SK-N-SH (cell line): ENCODE data around the gene VAMP7. TPM values are rescaled to one million over a fixed set of nuclear protein-coding genes. Genes with fewer than 3 reads are reported as not detected.

Source experiments
- CTCF ChIA-PET: fragments of 300-600, 350-600 bp; formaldehyde crosslinking; extraction: SDS; loops from one replicate; lab custom pipeline; 2021; lab: Yijun Ruan, JAX
- POLR2A ChIA-PET: fragments of 350-600 bp; sonication (Branson Sonifier 250); formaldehyde crosslinking; extraction: SDS; loops from one replicate; lab custom pipeline; 2020; ENCODE audit warnings: antibody characterized with exemption, inconsistent platforms; lab: Yijun Ruan, JAX
- DNase-seq: peaks from one replicate; pipeline ENCODE4 v3.0.0; 2012
- H2AFZ ChIP-seq: fragments of 200-600 bp; sonication (generic); 2 replicates; pipeline ENCODE4 v1.8.1; 2016; ENCODE audit warnings: antibody characterized with exemption, mild to moderate bottlenecking, low read depth
- H3F3A ChIP-seq: fragments of 200-600 bp; sonication (generic); replicated peaks from 2 replicates; pipeline ENCODE3; 2016; ENCODE audit warnings: antibody characterized with exemption, mild to moderate bottlenecking; ENCODE audit not compliant: insufficient read depth
- H3K27ac ChIP-seq, 2 experiments: fragments of 200-500 bp in 1 of 2; fragments of 200-600 bp in 1 of 2; sonication (Bioruptor generic) in 1 of 2; sonication (generic), shearing (Covaris generic) in 1 of 2; 2 replicates each; pipeline versions ENCODE4 v1.5.1 to v1.6.1; 2014 to 2016; ENCODE audit warnings: low read depth in 2 of 2, inconsistent platforms in 1 of 2, low read length in 1 of 2, mild to moderate bottlenecking in 1 of 2, mixed read lengths in 1 of 2
- H3K27me3 ChIP-seq: fragments of 200-600 bp; sonication (generic), shearing (Covaris generic); 2 replicates; pipeline ENCODE4 v1.6.1; 2016; ENCODE audit warnings: mixed run types; ENCODE audit not compliant: insufficient read depth
- H3K36me3 ChIP-seq, 2 experiments: fragments of 200-500 bp in 1 of 2; fragments of 200-600 bp in 1 of 2; sonication (Bioruptor generic) in 1 of 2; sonication (generic) in 1 of 2; replicated peaks in 1 of 2; 2 replicates each; pipeline versions ENCODE3 to v1.5.1; 2014 to 2016; ENCODE audit warnings: low read length in 1 of 2, mild to moderate bottlenecking in 1 of 2; ENCODE audit not compliant: insufficient read depth in 2 of 2, control insufficient read depth in 1 of 2
- H3K4me1 ChIP-seq, 2 experiments: fragments of 200-500 bp in 1 of 2; fragments of 200-600 bp in 1 of 2; sonication (Bioruptor generic) in 1 of 2; sonication (generic), shearing (Covaris generic) in 1 of 2; 2 replicates each; pipeline versions ENCODE4 v1.5.1 to v1.6.1; 2014 to 2016; ENCODE audit warnings: low read depth in 1 of 2, low read length in 1 of 2, mixed run types in 1 of 2; ENCODE audit not compliant: insufficient read depth in 2 of 2, control insufficient read depth in 1 of 2
- H3K4me2 ChIP-seq: fragments of 200-600 bp; sonication (generic), shearing (Covaris generic); 2 replicates; pipeline ENCODE4 v1.6.1; 2017; ENCODE audit warnings: mixed run types
- H3K4me3 ChIP-seq, 2 experiments: fragments of 200-500 bp in 1 of 2; fragments of 200-600 bp in 1 of 2; sonication (Bioruptor generic) in 1 of 2; sonication (generic), shearing (Covaris generic) in 1 of 2; 2 replicates each; pipeline versions ENCODE4 v1.5.1 to v1.8.1; 2014 to 2016; ENCODE audit warnings: low read depth in 2 of 2, inconsistent platforms in 1 of 2, low read length in 1 of 2, mild to moderate bottlenecking in 1 of 2, mixed read lengths in 1 of 2, moderate library complexity in 1 of 2
- H3K79me2 ChIP-seq: fragments of 200-600 bp; sonication (generic); 2 replicates; pipeline ENCODE4 v1.8.1; 2017; ENCODE audit warnings: mild to moderate bottlenecking; ENCODE audit not compliant: insufficient read depth
- H3K9ac ChIP-seq: fragments of 200-600 bp; sonication (generic); 2 replicates; pipeline ENCODE4 v1.6.1; 2017; ENCODE audit warnings: mixed run types
- H3K9me2 ChIP-seq: fragments of 200-600 bp; sonication (generic); 2 replicates; pipeline ENCODE4 v1.6.1; 2017; ENCODE audit warnings: mixed run types
- H3K9me3 ChIP-seq: fragments of 200-600 bp; sonication (generic); 2 replicates; pipeline ENCODE4 v1.6.1; 2017; ENCODE audit warnings: mixed run types, mild to moderate bottlenecking, moderate library complexity
- H4K20me1 ChIP-seq: fragments of 200-600 bp; sonication (generic); 2 replicates; pipeline ENCODE4 v1.6.1; 2017; ENCODE audit warnings: mild to moderate bottlenecking, mixed run types; ENCODE audit not compliant: insufficient read depth
- CHD2 ChIP-seq: fragments of 150-350 bp; IDR thresholded peaks from 2 replicates; pipeline ENCODE4 v1.6.1; 2018; ENCODE audit warnings: low read length; ENCODE audit not compliant: partially characterized antibody
- FOXM1 ChIP-seq: IDR thresholded peaks from 2 replicates; pipeline ENCODE4 v1.4.0; 2012; ENCODE audit warnings: low read depth, mild to moderate bottlenecking
- GABPA ChIP-seq: IDR thresholded peaks from 2 replicates; pipeline ENCODE4 v1.4.0; 2012; ENCODE audit warnings: low read depth, mild to moderate bottlenecking
- JUND ChIP-seq: IDR thresholded peaks from 2 replicates; pipeline ENCODE4 v1.4.0; 2012
- MEF2A ChIP-seq: IDR thresholded peaks from 2 replicates; pipeline ENCODE4 v1.4.0; 2012; ENCODE audit warnings: low read depth, borderline replicate concordance
- NRF1 ChIP-seq: IDR thresholded peaks from 2 replicates; pipeline ENCODE4 v1.6.1; 2012; ENCODE audit warnings: low read depth, mild to moderate bottlenecking, low read length
- RAD21 ChIP-seq: IDR thresholded peaks from 2 replicates; pipeline ENCODE4 v1.6.1; 2012; ENCODE audit warnings: mild to moderate bottlenecking, low read length
- RCOR1 ChIP-seq: fragments of 150-350 bp; IDR thresholded peaks from 2 replicates; pipeline ENCODE4 v1.6.1; 2017; ENCODE audit warnings: antibody characterized with exemption, low read length
- RFX5 ChIP-seq: IDR thresholded peaks from 2 replicates; pipeline ENCODE4 v1.6.1; 2012; ENCODE audit warnings: mild to moderate bottlenecking, improper control_type of control experiment, low read length
- SMC3 ChIP-seq: IDR thresholded peaks from 2 replicates; pipeline ENCODE4 v1.6.1; 2012; ENCODE audit warnings: low read depth, low read length, improper control_type of control experiment
- WGBS: methylation state at CpG from one replicate; pipeline ENCODE4 v1.1.6; 2017; ENCODE audit warnings: low lambda C conversion rate; 5-methylcytosine and 5-hydroxymethylcytosine counted together
- polyA plus RNA-seq, 3 experiments: library from polyadenylated mRNA; depleted of rRNA; stranded (reverse); fragments of >200 nt; gene quantifications; 2 replicates each; pipeline ENCODE4 v1.2.3, GENCODE V29; 2012
- TF ChIP-seq, protein P1 (sequence below): IDR thresholded peaks from 2 replicates; pipeline ENCODE4 v1.6.1; 2012; ENCODE audit warnings: mild to moderate bottlenecking, low read depth, low read length, moderate library complexity
- TF ChIP-seq, protein P2 (sequence below): fragments of 200-600 bp; sonication (generic); IDR thresholded peaks from 2 replicates; pipeline ENCODE4 v1.6.1; 2017; ENCODE audit warnings: antibody characterized with exemption, mild to moderate bottlenecking, moderate library complexity
- TF ChIP-seq, protein P3 (sequence below): IDR thresholded peaks from 2 replicates; pipeline ENCODE4 v1.4.0; 2012; ENCODE audit warnings: low read depth, borderline replicate concordance
- TF ChIP-seq, protein P4 (sequence below): IDR thresholded peaks from 2 replicates; pipeline ENCODE4; 2012

Gene VAMP7
- polyA plus RNA-seq, 1 of the 3 experiments (the other 2 are of a cell fraction) = 23.9 TPM

DNA sequence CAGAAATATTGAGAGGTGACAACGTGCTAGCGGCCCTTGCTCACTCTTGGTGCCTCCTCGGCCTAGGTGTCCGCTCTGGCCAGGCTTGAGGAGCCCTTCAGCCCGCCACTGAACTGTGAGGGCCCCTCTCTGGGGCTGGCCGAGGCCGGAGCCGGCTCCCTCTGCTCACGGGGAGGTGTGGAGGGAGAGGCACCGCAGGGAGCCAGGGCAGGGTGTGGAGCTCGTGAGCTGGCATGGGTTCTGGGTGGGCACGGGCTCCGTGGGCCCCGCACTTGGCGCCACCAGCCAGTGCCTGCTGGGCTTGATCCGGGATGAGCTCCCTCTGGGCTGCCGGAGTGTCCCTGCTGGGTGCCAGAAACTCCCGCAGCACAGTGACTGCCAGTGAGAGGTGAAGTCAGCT, 16.0 kb upstream of the VAMP7 start:
- no peaks in the 10 kb centered on the region for H3F3A ChIP-seq
- no peaks in the 10 kb centered on the region for H4K20me1 ChIP-seq
- TF ChIP-seq GABPA = no peak
- TF ChIP-seq SMC3 = no peak
- no peak for TF ChIP-seq RCOR1
- TF ChIP-seq RAD21 = no peak
- no peak for TF ChIP-seq MEF2A
- TF ChIP-seq, protein P1, sequence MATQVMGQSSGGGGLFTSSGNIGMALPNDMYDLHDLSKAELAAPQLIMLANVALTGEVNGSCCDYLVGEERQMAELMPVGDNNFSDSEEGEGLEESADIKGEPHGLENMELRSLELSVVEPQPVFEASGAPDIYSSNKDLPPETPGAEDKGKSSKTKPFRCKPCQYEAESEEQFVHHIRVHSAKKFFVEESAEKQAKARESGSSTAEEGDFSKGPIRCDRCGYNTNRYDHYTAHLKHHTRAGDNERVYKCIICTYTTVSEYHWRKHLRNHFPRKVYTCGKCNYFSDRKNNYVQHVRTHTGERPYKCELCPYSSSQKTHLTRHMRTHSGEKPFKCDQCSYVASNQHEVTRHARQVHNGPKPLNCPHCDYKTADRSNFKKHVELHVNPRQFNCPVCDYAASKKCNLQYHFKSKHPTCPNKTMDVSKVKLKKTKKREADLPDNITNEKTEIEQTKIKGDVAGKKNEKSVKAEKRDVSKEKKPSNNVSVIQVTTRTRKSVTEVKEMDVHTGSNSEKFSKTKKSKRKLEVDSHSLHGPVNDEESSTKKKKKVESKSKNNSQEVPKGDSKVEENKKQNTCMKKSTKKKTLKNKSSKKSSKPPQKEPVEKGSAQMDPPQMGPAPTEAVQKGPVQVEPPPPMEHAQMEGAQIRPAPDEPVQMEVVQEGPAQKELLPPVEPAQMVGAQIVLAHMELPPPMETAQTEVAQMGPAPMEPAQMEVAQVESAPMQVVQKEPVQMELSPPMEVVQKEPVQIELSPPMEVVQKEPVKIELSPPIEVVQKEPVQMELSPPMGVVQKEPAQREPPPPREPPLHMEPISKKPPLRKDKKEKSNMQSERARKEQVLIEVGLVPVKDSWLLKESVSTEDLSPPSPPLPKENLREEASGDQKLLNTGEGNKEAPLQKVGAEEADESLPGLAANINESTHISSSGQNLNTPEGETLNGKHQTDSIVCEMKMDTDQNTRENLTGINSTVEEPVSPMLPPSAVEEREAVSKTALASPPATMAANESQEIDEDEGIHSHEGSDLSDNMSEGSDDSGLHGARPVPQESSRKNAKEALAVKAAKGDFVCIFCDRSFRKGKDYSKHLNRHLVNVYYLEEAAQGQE = no peak
- TF ChIP-seq, protein P2, sequence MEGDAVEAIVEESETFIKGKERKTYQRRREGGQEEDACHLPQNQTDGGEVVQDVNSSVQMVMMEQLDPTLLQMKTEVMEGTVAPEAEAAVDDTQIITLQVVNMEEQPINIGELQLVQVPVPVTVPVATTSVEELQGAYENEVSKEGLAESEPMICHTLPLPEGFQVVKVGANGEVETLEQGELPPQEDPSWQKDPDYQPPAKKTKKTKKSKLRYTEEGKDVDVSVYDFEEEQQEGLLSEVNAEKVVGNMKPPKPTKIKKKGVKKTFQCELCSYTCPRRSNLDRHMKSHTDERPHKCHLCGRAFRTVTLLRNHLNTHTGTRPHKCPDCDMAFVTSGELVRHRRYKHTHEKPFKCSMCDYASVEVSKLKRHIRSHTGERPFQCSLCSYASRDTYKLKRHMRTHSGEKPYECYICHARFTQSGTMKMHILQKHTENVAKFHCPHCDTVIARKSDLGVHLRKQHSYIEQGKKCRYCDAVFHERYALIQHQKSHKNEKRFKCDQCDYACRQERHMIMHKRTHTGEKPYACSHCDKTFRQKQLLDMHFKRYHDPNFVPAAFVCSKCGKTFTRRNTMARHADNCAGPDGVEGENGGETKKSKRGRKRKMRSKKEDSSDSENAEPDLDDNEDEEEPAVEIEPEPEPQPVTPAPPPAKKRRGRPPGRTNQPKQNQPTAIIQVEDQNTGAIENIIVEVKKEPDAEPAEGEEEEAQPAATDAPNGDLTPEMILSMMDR = no peak
- TF ChIP-seq, all 33 proteins: peak for 0
- ChIA-PET CTCF (no interaction called here), POLR2A (no interaction called here)
- Histone ChIP-seq H3K27me3 (no peaks in the 10 kb centered on the region; the same call in 1 of the 2 replicates), H3K9ac (no peak overlapping the region), H3K79me2 (no peaks in the 10 kb centered on the region), H3K9me3 (no peaks in the 10 kb centered on the region), H3K4me3 (no peak overlapping the region), H3K4me1 (no peaks in the 10 kb centered on the region), H3K4me2 (no peak overlapping the region), H3K27ac (no peak overlapping the region), H3K36me3 (no peaks in the 10 kb centered on the region), H3K9me2 (no peaks in the 10 kb centered on the region), H2AFZ (no peak overlapping the region)
- 6% methylated on average over 5 of the region's 18 CpGs for WGBS
- DNase-seq = no peak

DNA sequence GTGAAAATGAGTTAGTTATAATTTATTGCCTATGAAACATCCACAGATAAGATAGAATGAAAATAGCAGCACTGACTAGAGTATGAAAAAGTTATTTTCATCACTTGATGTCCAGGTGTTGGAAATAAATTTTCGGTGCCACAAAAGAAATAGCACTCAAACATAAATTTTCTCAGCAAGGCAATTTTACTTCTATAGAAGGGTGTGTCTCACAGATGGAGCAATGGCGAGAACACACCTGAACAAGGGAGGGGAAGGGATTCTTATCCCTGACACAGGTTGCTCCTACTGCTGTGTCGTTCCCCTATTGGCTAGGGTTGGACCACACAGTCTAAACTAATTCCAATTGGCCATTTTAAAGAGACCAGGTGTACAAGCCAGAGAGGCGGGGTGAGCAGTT, 13.3 kb upstream of the VAMP7 start:
- TF ChIP-seq GABPA = no peak
- TF ChIP-seq MEF2A = no peak
- TF ChIP-seq, protein P3, sequence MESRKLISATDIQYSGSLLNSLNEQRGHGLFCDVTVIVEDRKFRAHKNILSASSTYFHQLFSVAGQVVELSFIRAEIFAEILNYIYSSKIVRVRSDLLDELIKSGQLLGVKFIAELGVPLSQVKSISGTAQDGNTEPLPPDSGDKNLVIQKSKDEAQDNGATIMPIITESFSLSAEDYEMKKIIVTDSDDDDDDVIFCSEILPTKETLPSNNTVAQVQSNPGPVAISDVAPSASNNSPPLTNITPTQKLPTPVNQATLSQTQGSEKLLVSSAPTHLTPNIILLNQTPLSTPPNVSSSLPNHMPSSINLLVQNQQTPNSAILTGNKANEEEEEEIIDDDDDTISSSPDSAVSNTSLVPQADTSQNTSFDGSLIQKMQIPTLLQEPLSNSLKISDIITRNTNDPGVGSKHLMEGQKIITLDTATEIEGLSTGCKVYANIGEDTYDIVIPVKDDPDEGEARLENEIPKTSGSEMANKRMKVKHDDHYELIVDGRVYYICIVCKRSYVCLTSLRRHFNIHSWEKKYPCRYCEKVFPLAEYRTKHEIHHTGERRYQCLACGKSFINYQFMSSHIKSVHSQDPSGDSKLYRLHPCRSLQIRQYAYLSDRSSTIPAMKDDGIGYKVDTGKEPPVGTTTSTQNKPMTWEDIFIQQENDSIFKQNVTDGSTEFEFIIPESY = no peak
- TF ChIP-seq NRF1 = no peak
- TF ChIP-seq, protein P4, sequence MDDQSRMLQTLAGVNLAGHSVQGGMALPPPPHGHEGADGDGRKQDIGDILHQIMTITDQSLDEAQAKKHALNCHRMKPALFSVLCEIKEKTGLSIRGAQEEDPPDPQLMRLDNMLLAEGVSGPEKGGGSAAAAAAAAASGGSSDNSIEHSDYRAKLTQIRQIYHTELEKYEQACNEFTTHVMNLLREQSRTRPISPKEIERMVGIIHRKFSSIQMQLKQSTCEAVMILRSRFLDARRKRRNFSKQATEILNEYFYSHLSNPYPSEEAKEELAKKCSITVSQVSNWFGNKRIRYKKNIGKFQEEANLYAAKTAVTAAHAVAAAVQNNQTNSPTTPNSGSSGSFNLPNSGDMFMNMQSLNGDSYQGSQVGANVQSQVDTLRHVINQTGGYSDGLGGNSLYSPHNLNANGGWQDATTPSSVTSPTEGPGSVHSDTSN = no peak
- TF ChIP-seq FOXM1 = no peak
- no peak for TF ChIP-seq JUND
- TF ChIP-seq CHD2 = no peak
- no peak for TF ChIP-seq RFX5
- 1% methylated on average over 4 of the region's 4 CpGs for WGBS
- H3F3A ChIP-seq = no peaks in the 10 kb centered on the region

More for the DNA sequence above, 13.3 kb upstream of the VAMP7 start:
- no peaks in the 10 kb centered on the region for H3K9me3 ChIP-seq
- no peaks in the 10 kb centered on the region for H4K20me1 ChIP-seq
- H3K4me1 ChIP-seq = no peaks in the 10 kb centered on the region
- H3K36me3 ChIP-seq = no peaks in the 10 kb centered on the region
- H2AFZ ChIP-seq = no peak overlapping the region
- H3K9ac ChIP-seq = no peak overlapping the region
- no peak overlapping the region for H3K4me3 ChIP-seq
- H3K9me2 ChIP-seq = no peaks in the 10 kb centered on the region
- H3K4me2 ChIP-seq = no peak overlapping the region
- no peaks in the 10 kb centered on the region for H3K79me2 ChIP-seq
- no peaks in the 10 kb centered on the region; the same call in 1 of the 2 replicates for H3K27me3 ChIP-seq
- ChIA-PET CTCF (no interaction called here), POLR2A (no interaction called here)
- no peak overlapping the region for H3K27ac ChIP-seq
- no peak for DNase-seq
